ENCODE data around the gene WDR49. TPM values are rescaled to one million over a fixed set of nuclear protein-coding genes. Genes with fewer than 3 reads are reported as not detected.

The WDR49 gene
- total RNA-seq, 3 donors from 2014 or later, result 0.80 to 1.9 (median 0.98) TPM

GRCh38 chr3:167575000-167575600 is 78.6 kb downstream of the WDR49 start:
- Histone ChIP-seq H3K9me3 (no peaks in the 10 kb centered on the region), H3K27me3 (no peaks in the 10 kb centered on the region), H3K4me3 (no peak overlapping the region), H3K36me3 (no peaks in the 10 kb centered on the region), H3K4me1 (no peaks in the 10 kb centered on the region), H3K27ac (no peak overlapping the region)
- intact Hi-C loops (cut with DNase I; ENCODE audit: low total_unique reads), result no loop called here
- TF ChIP-seq CTCF (IDR thresholded peaks at IDR 0.05) (no peak), POLR2AphosphoS5 (IDR thresholded peaks at IDR 0.05) (no peak), POLR2A (IDR thresholded peaks at IDR 0.05) (no peak)
- no peak for DNase-seq (ENCODE audit: low spot score in 2 of 2)

GRCh38 chr3:167572991-167573390 is 80.8 kb downstream of the WDR49 start:
- no peak for DNase-seq (ENCODE audit: low spot score in 2 of 2)
- Histone ChIP-seq H3K27ac (peak overlapping the region; percentile 23 to 65), H3K36me3 (no peaks in the 10 kb centered on the region), H3K27me3 (no peaks in the 10 kb centered on the region), H3K9me3 (no peaks in the 10 kb centered on the region), H3K4me3 (no peak overlapping the region), H3K4me1 (no peaks in the 10 kb centered on the region)
- intact Hi-C loops (cut with DNase I; ENCODE audit: low total_unique reads), result no loop called here
- TF ChIP-seq POLR2A (IDR thresholded peaks at IDR 0.05), result no peak
- TF ChIP-seq POLR2AphosphoS5 (IDR thresholded peaks at IDR 0.05), result no peak
- TF ChIP-seq CTCF (IDR thresholded peaks at IDR 0.05), result no peak

- Histone ChIP-seq H3K27me3 (no peaks in the 10 kb centered on the region), H3K36me3 (no peaks in the 10 kb centered on the region), H3K27ac (no peak overlapping the region), H3K9me3 (no peaks in the 10 kb centered on the region), H3K4me3 (no peak overlapping the region), H3K4me1 (no peaks in the 10 kb centered on the region)
- intact Hi-C loops (cut with DNase I; ENCODE audit: low total_unique reads), result no loop called here
- DNase-seq (ENCODE audit: low spot score in 2 of 2), result no peak
- no peak for TF ChIP-seq POLR2AphosphoS5 (IDR thresholded peaks at IDR 0.05)
- no peak for TF ChIP-seq POLR2A (IDR thresholded peaks at IDR 0.05)
- TF ChIP-seq CTCF (IDR thresholded peaks at IDR 0.05), result no peak
Observed at GRCh38 chr3:167568634-167569033, 85.1 kb downstream of the WDR49 start.

- intact Hi-C loops (cut with DNase I; ENCODE audit: low total_unique reads), result no loop called here
- no peak overlapping the region for H3K27ac ChIP-seq
- DNase-seq (ENCODE audit: low spot score in 2 of 2), result no peak
- TF ChIP-seq POLR2A (IDR thresholded peaks at IDR 0.05) (no peak), CTCF (IDR thresholded peaks at IDR 0.05) (no peak), POLR2AphosphoS5 (IDR thresholded peaks at IDR 0.05) (no peak)
- H3K36me3 ChIP-seq, result no peaks in the 10 kb centered on the region
- no peaks in the 10 kb centered on the region for H3K9me3 ChIP-seq
- no peaks in the 10 kb centered on the region for H3K4me1 ChIP-seq
- H3K4me3 ChIP-seq, result no peak overlapping the region
- no peaks in the 10 kb centered on the region for H3K27me3 ChIP-seq
Observed at GRCh38 chr3:167565489-167565888, 88.3 kb downstream of the WDR49 start.

- DNase-seq (ENCODE audit: low spot score in 2 of 2), result no peak
- Histone ChIP-seq H3K27ac (no peak overlapping the region), H3K9me3 (no peaks in the 10 kb centered on the region), H3K4me1 (no peaks in the 10 kb centered on the region), H3K27me3 (no peaks in the 10 kb centered on the region), H3K4me3 (no peak overlapping the region), H3K36me3 (no peaks in the 10 kb centered on the region)
- intact Hi-C loops (cut with DNase I; ENCODE audit: low total_unique reads), result no loop called here
- TF ChIP-seq POLR2AphosphoS5 (IDR thresholded peaks at IDR 0.05), result no peak
- no peak for TF ChIP-seq CTCF (IDR thresholded peaks at IDR 0.05)
- TF ChIP-seq POLR2A (IDR thresholded peaks at IDR 0.05), result no peak
Observed at GRCh38 chr3:167564612-167565011, 89.1 kb downstream of the WDR49 start.
